ENCODE measurements around the gene RCAN3. TPM values are rescaled to one million over a fixed set of nuclear protein-coding genes. Genes with fewer than 3 reads are reported as not detected.

RCAN3 gene
- total and polyA plus RNA-seq, 2 of the 13 experiments (the other 11 are each of a cell fraction or from before 2014, with no cell fraction given), result 12.2 to 13.3 TPM

GRCh38 chr1:24588573-24588972 is 85.9 kb downstream of the RCAN3 start (continued):
- TF ChIP-seq FOXP4 (CRISPR knock-in tag; IDR thresholded peaks at IDR 0.05) (peak; percentile 78), DBP (CRISPR knock-in tag; IDR thresholded peaks at IDR 0.05; ENCODE audit: not compliant biosample characterization) (no peak), PRMT3 (CRISPR knock-in tag; IDR thresholded peaks at IDR 0.05; ENCODE audit: borderline replicate concordance, low read depth) (no peak), NR2C2 (CRISPR knock-in tag; IDR thresholded peaks at IDR 0.05; ENCODE audit: borderline replicate concordance) (peak; percentile 47; the same call in 1 of the 2 replicates), MXD3 (CRISPR knock-in tag; IDR thresholded peaks at IDR 0.05) (no peak), RFX3 (CRISPR knock-in tag; IDR thresholded peaks at IDR 0.05) (no peak), BRD4 (CRISPR knock-in tag; IDR thresholded peaks at IDR 0.05) (no peak), SOX6 (IDR thresholded peaks at IDR 0.05) (no peak), SOX6 (CRISPR knock-in tag; IDR thresholded peaks at IDR 0.05) (peak; percentile 67), FOXJ3 (CRISPR knock-in tag; IDR thresholded peaks at IDR 0.05; ENCODE audit: borderline replicate concordance) (peak; percentile 24; the same call in 1 of the 2 replicates), ZNF629 (CRISPR knock-in tag; conservative IDR thresholded peaks at IDR 0.05) (no peak), SOX13 (IDR thresholded peaks at IDR 0.05) (no peak), SOX13 (CRISPR knock-in tag; conservative IDR thresholded peaks at IDR 0.05 in 1 of 2, IDR thresholded peaks at IDR 0.05 in 1 of 2) (peak in 1 of 2 experiments; percentile 43; a peak in 1 of 4 replicates), ZNF407 (CRISPR knock-in tag; IDR thresholded peaks at IDR 0.05; ENCODE audit: not compliant biosample characterization) (no peak), TEAD2 (CRISPR knock-in tag; IDR thresholded peaks at IDR 0.05) (no peak), ZNF292 (CRISPR knock-in tag; IDR thresholded peaks at IDR 0.05; ENCODE audit: borderline replicate concordance, low read depth) (no peak), CREB3 (CRISPR knock-in tag; IDR thresholded peaks at IDR 0.05) (no peak)

Data from HepG2 (cell line).